ENCODE data around the gene ATG12.
"Not testable (repeated sequence)": the region's sequence is repeated elsewhere in the genome, so short reads cannot be mapped to it uniquely, and the experiment has no call there.

The ATG12 gene

DNA sequence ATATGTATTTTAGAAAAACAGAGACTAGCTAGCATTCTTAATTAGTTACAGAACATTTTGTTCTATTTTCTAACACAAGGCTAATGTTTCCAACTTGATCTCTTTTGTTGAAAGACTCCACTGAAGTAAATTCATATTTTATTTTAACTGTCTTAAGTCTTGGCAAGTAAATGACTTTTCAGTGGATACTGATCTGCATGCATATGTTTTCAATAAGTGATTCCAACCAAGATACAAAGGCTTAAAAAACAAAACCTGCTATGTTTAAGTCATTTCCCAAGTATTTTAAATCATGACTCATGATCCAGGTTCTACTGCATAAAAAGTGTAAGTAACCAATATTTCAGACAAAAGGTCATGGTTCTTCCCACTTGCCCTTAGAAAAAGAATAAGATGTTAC lies 30.6 kb downstream of the ATG12 start:
- no peaks in the 10 kb centered on the region for H3K9me3 Mint-ChIP-seq
- peaks cover 48% of the 10 kb centered on the region for H3K27me3 Mint-ChIP-seq
- intact Hi-C loops (cut with micrococcal nuclease), result no loop called here
- no peak overlapping the region for H3K4me3 Mint-ChIP-seq
- peaks cover 9% of the 10 kb centered on the region for H3K4me1 Mint-ChIP-seq (ENCODE audit: low read depth)
- no peaks in the 10 kb centered on the region for H3K36me3 Mint-ChIP-seq (ENCODE audit: low read depth)
- no peak overlapping the region for H3K27ac Mint-ChIP-seq

GRCh38 chr5:115809946-115810345 lies 31.4 kb downstream of the ATG12 start:
- H3K4me3 Mint-ChIP-seq, result no peak overlapping the region
- H3K27me3 Mint-ChIP-seq, result peaks cover 39% of the 10 kb centered on the region
- intact Hi-C loops (cut with micrococcal nuclease), result no loop called here
- no peaks in the 10 kb centered on the region for H3K36me3 Mint-ChIP-seq (ENCODE audit: low read depth)
- H3K9me3 Mint-ChIP-seq, result no peaks in the 10 kb centered on the region
- H3K4me1 Mint-ChIP-seq (ENCODE audit: low read depth), result peaks cover under 1% of the 10 kb centered on the region
- H3K27ac Mint-ChIP-seq, result no peak overlapping the region

GRCh38 chr5:115808066-115808465 lies 33.3 kb downstream of the ATG12 start:
- H3K4me3 Mint-ChIP-seq; H3K4me1 Mint-ChIP-seq (ENCODE audit: low read depth); intact Hi-C loops (cut with micrococcal nuclease); H3K36me3 Mint-ChIP-seq (ENCODE audit: low read depth); H3K27ac Mint-ChIP-seq; H3K9me3 Mint-ChIP-seq: not testable (repeated sequence)
- H3K27me3 Mint-ChIP-seq, result peaks cover 22% of the 10 kb centered on the region

DNA sequence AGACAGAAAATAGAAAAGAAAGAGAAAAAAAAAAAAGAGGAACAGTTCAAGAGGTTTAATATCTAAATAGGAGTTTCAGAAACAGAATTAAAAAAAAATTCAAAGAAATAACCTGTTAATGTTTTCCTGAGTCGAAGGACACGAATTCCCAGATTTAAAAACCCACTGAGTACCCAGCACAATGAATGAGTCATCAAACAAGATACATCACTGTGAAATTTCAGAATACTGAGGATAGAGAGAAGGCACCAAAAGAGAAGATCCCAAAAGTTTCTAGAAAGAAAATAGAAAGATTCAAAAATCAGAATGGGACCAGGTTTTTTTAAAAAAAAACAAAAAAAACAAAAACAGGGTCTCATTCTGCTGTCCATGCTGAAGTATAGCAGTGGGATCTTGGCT lies 33.7 kb downstream of the ATG12 start:
- H3K4me3 Mint-ChIP-seq, result no peak overlapping the region
- H3K9me3 Mint-ChIP-seq, result peaks cover 8% of the 10 kb centered on the region
- H3K4me1 Mint-ChIP-seq (ENCODE audit: low read depth), result no peaks in the 10 kb centered on the region
- H3K27ac Mint-ChIP-seq, result no peak overlapping the region
- intact Hi-C loops (cut with micrococcal nuclease), result no loop called here
- no peaks in the 10 kb centered on the region for H3K36me3 Mint-ChIP-seq (ENCODE audit: low read depth)
- peaks cover 19% of the 10 kb centered on the region for H3K27me3 Mint-ChIP-seq

GRCh38 chr5:115806986-115807653 lies 34.2 kb downstream of the ATG12 start:
- intact Hi-C loops (cut with micrococcal nuclease), result no loop called here
- Mint-ChIP-seq H3K27me3 (peaks cover 15% of the 10 kb centered on the region), H3K27ac (no peak overlapping the region), H3K36me3 (ENCODE audit: low read depth) (no peaks in the 10 kb centered on the region), H3K9me3 (peaks cover 8% of the 10 kb centered on the region), H3K4me1 (ENCODE audit: low read depth) (no peaks in the 10 kb centered on the region), H3K4me3 (no peak overlapping the region)

DNA sequence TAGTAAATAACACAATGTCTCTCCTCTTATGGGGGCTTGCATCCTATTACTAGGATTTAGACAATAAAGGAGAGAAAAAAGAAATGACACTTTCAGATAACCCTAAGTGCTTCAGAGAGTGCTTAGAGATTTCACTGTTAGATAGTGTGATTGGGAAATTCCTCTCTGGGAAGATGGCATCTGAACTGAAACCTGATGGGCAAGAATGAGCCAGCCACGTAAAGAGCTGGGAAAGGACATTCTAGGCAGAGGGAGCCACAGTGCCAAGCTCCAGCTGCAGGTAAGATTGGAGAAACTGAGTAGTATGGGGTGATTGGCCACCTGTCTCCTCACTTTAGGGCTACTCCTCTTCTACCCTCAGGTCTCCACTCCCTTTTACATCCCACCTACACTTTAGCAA lies 39.4 kb downstream of the ATG12 start:
- Mint-ChIP-seq H3K9me3 (peaks cover 8% of the 10 kb centered on the region), H3K4me3 (no peak overlapping the region), H3K4me1 (ENCODE audit: low read depth) (no peaks in the 10 kb centered on the region), H3K27ac (no peak overlapping the region), H3K27me3 (peaks cover 3% of the 10 kb centered on the region), H3K36me3 (ENCODE audit: low read depth) (no peaks in the 10 kb centered on the region)
- intact Hi-C loops (cut with micrococcal nuclease), result no loop called here

GRCh38 chr5:115801152-115801551 lies 40.2 kb downstream of the ATG12 start:
- Mint-ChIP-seq H3K4me1 (ENCODE audit: low read depth) (no peaks in the 10 kb centered on the region), H3K9me3 (peaks cover 8% of the 10 kb centered on the region), H3K27ac (no peak overlapping the region), H3K4me3 (no peak overlapping the region), H3K27me3 (peaks cover 1% of the 10 kb centered on the region), H3K36me3 (ENCODE audit: low read depth) (no peaks in the 10 kb centered on the region)
- intact Hi-C loops (cut with micrococcal nuclease), result no loop called here

- Mint-ChIP-seq H3K27ac (no peak overlapping the region), H3K36me3 (ENCODE audit: low read depth) (no peaks in the 10 kb centered on the region), H3K4me3 (no peak overlapping the region), H3K9me3 (peaks cover 8% of the 10 kb centered on the region), H3K4me1 (ENCODE audit: low read depth) (no peaks in the 10 kb centered on the region), H3K27me3 (peaks cover 1% of the 10 kb centered on the region)
- intact Hi-C loops (cut with micrococcal nuclease), result no loop called here
These were observed 41.3 kb downstream of the ATG12 start for GRCh38 chr5:115800108-115800507.

GRCh38 chr5:115798252-115798651 lies 43.1 kb downstream of the ATG12 start:
- Mint-ChIP-seq H3K27ac (no peak overlapping the region), H3K4me3 (no peak overlapping the region), H3K4me1 (ENCODE audit: low read depth) (no peaks in the 10 kb centered on the region), H3K9me3 (peaks cover 5% of the 10 kb centered on the region), H3K36me3 (ENCODE audit: low read depth) (no peaks in the 10 kb centered on the region), H3K27me3 (peaks cover 3% of the 10 kb centered on the region)
- intact Hi-C loops (cut with micrococcal nuclease), result no loop called here

DNA sequence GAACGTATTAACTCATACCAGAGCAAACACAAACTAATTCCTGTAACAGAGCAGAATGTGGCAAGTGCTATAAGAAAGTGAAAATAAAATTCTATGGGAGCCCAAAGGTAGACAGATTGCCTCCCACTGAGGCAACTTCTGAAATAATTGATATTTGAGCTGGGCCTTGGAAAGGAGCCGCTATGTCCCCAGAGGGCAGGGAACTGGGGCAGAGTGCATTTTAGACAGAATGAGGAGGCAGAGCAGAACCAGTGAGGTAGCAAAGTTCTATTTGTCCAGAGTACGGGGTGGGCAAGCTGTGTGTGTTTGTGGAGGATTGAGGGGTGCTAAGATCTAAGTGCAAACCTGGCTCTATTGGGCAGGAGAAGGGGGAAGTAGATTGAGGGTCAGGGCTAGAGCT lies 44.7 kb downstream of the ATG12 start:
- intact Hi-C loops (cut with micrococcal nuclease), result no loop called here
- no peak overlapping the region for H3K27ac Mint-ChIP-seq
- no peaks in the 10 kb centered on the region for H3K36me3 Mint-ChIP-seq (ENCODE audit: low read depth)
- H3K4me3 Mint-ChIP-seq, result no peak overlapping the region
- no peaks in the 10 kb centered on the region for H3K4me1 Mint-ChIP-seq (ENCODE audit: low read depth)
- no peaks in the 10 kb centered on the region for H3K9me3 Mint-ChIP-seq
- peaks cover 3% of the 10 kb centered on the region for H3K27me3 Mint-ChIP-seq

DNA sequence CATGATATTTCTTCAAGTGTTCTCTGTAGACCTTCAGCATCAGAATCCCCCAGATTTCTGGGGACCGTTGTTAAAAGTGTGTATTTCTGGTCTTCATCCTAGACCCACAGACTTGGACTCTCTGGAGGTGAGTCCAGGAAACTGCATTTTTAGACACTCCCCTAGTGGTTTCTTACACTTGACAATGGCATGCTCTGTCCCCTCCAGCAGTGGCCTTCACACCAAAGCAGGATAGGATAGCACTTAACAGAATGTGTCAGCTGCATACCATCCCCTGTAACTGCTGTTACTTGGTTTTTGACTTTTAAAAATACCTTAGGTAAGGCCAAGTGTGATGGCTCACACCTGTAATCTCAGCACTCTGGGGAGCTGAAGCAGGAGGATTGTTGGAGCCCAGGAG lies 45.7 kb downstream of the ATG12 start:
- intact Hi-C loops (cut with micrococcal nuclease), result no loop called here
- Mint-ChIP-seq H3K36me3 (ENCODE audit: low read depth) (no peaks in the 10 kb centered on the region), H3K27me3 (peaks cover 3% of the 10 kb centered on the region), H3K4me1 (ENCODE audit: low read depth) (no peaks in the 10 kb centered on the region), H3K9me3 (no peaks in the 10 kb centered on the region), H3K27ac (no peak overlapping the region), H3K4me3 (no peak overlapping the region)

DNA sequence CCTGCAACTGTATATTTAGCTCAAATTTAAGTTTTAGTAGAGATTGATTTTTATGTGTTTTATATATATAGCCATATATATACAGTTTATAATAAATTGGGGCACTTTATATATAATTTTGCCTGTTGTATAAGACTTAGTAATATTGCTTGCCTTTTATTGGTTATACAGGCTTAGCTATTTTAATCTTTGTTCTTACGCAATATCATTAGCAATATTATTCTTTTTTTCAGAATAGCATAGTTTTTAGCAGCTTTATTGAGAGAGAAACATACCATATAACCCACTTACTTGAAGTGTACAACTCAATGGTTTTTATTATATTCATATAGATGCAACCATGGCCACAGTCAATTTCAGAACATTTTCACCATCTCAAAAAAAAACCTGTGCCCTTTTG lies 52.9 kb downstream of the ATG12 start:
- no peaks in the 10 kb centered on the region for H3K9me3 Mint-ChIP-seq
- peaks cover 7% of the 10 kb centered on the region for H3K27me3 Mint-ChIP-seq
- no peaks in the 10 kb centered on the region for H3K36me3 Mint-ChIP-seq (ENCODE audit: low read depth)

DNA sequence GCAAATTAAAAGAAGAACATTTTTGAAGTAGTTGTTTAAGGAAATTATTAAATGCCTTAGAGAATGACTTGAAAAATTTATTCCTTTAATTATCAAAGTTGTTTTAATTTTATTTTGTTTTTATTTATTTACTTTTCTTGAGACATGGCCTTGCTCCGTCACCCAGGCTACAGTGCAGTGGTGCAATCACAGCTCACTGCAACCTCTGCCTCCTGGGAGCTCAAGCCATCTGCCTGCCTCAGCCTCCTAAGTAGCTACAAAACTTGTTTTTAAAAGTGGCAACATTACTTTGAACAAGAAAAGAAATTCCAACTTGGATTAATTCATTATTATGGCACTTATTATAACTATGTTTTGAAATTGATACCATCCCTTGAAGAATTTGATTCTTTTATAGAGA lies 53.9 kb downstream of the ATG12 start:
- H3K27ac Mint-ChIP-seq, result no peak overlapping the region
- no peaks in the 10 kb centered on the region for H3K36me3 Mint-ChIP-seq (ENCODE audit: low read depth)
- no peak overlapping the region for H3K4me3 Mint-ChIP-seq
- intact Hi-C loops (cut with micrococcal nuclease), result no loop called here
- H3K4me1 Mint-ChIP-seq (ENCODE audit: low read depth), result no peaks in the 10 kb centered on the region
- peaks cover 10% of the 10 kb centered on the region for H3K27me3 Mint-ChIP-seq
- no peaks in the 10 kb centered on the region for H3K9me3 Mint-ChIP-seq

More for the DNA sequence above, 52.9 kb downstream of the ATG12 start:
- no peaks in the 10 kb centered on the region for H3K4me1 Mint-ChIP-seq (ENCODE audit: low read depth)
- no peak overlapping the region for H3K27ac Mint-ChIP-seq
- intact Hi-C loops (cut with micrococcal nuclease), result no loop called here
- no peak overlapping the region for H3K4me3 Mint-ChIP-seq

GRCh38 chr5:115785381-115786065 lies 55.8 kb downstream of the ATG12 start:
- Mint-ChIP-seq H3K36me3 (ENCODE audit: low read depth) (no peaks in the 10 kb centered on the region), H3K9me3 (no peaks in the 10 kb centered on the region), H3K27me3 (peaks cover 11% of the 10 kb centered on the region), H3K4me3 (no peak overlapping the region), H3K27ac (no peak overlapping the region), H3K4me1 (ENCODE audit: low read depth) (no peaks in the 10 kb centered on the region)
- intact Hi-C loops (cut with micrococcal nuclease), result no loop called here

GRCh38 chr5:115778417-115778816 lies 62.9 kb downstream of the ATG12 start:
- H3K27me3 Mint-ChIP-seq, result peaks cover 6% of the 10 kb centered on the region
- H3K4me3 Mint-ChIP-seq, result no peak overlapping the region
- intact Hi-C loops (cut with micrococcal nuclease), result no loop called here
- H3K4me1 Mint-ChIP-seq (ENCODE audit: low read depth), result no peaks in the 10 kb centered on the region
- H3K36me3 Mint-ChIP-seq (ENCODE audit: low read depth), result no peaks in the 10 kb centered on the region
- no peak overlapping the region for H3K27ac Mint-ChIP-seq
- H3K9me3 Mint-ChIP-seq, result no peaks in the 10 kb centered on the region

All from dendritic cell treated with granulocyte-macrophage colony-stimulating factor and Interleukin-4, amounts not matched to agents 40 ng/mL and 50 ng/mL, for 4 days (primary cell).